ENCODE measurements around the gene CELA2B. TPM values are rescaled to one million over a fixed set of nuclear protein-coding genes. Genes with fewer than 3 reads are reported as not detected.
"Not testable (repeated sequence)": the region's sequence is repeated elsewhere in the genome, so short reads cannot be mapped to it uniquely, and the experiment has no call there.

CELA2B gene
- total RNA-seq, 1 experiment from 2014 or later, result not detected

- DNase-seq (ENCODE audit: low read depth), result no peak
These were observed 31.2 kb upstream of the CELA2B start for GRCh38 chr1:15444468-15445389.

- no peak for DNase-seq (ENCODE audit: low read depth)
These were observed 30.3 kb upstream of the CELA2B start for GRCh38 chr1:15445390-15446122.

GRCh38 chr1:15446212-15446611 lies 29.7 kb upstream of the CELA2B start:
- DNase-seq (ENCODE audit: low read depth), result no peak

GRCh38 chr1:15448877-15449462 lies 26.9 kb upstream of the CELA2B start:
- DNase-seq (ENCODE audit: low read depth), result no peak

GRCh38 chr1:15449567-15449966 lies 26.3 kb upstream of the CELA2B start:
- DNase-seq (ENCODE audit: low read depth), result no peak

GRCh38 chr1:15451014-15451722 lies 24.7 kb upstream of the CELA2B start:
- DNase-seq (ENCODE audit: low read depth), result no peak

GRCh38 chr1:15452216-15452615 lies 23.7 kb upstream of the CELA2B start:
- DNase-seq (ENCODE audit: low read depth), result peak; percentile 37

- DNase-seq (ENCODE audit: low read depth), result no peak
These were observed 22.9 kb upstream of the CELA2B start for GRCh38 chr1:15452866-15453571.

GRCh38 chr1:15453734-15454133 lies 22.2 kb upstream of the CELA2B start:
- DNase-seq (ENCODE audit: low read depth), result no peak

- peak; percentile 63 for DNase-seq (ENCODE audit: low read depth)
These were observed 21.6 kb upstream of the CELA2B start for GRCh38 chr1:15454256-15454655.

GRCh38 chr1:15455522-15455921 lies 20.4 kb upstream of the CELA2B start:
- no peak for DNase-seq (ENCODE audit: low read depth)

GRCh38 chr1:15456313-15456954 lies 19.5 kb upstream of the CELA2B start, which contains the start of gene CELA2A:
CELA2A (plus strand) TSS chr1:15456732; CDS start chr1:15456754, 22 bp downstream.
- DNase-seq (ENCODE audit: low read depth), result no peak

- no peak for DNase-seq (ENCODE audit: low read depth)
These were observed 18.3 kb upstream of the CELA2B start for GRCh38 chr1:15457585-15457984.

GRCh38 chr1:15458388-15458787 lies 17.5 kb upstream of the CELA2B start:
- not testable (repeated sequence) for DNase-seq (ENCODE audit: low read depth)

GRCh38 chr1:15459771-15460707 lies 15.9 kb upstream of the CELA2B start:
- no peak for DNase-seq (ENCODE audit: low read depth)

- DNase-seq (ENCODE audit: low read depth), result no peak
These were observed 15.2 kb upstream of the CELA2B start for GRCh38 chr1:15460708-15461095.

GRCh38 chr1:15463064-15463800 lies 12.7 kb upstream of the CELA2B start:
- DNase-seq (ENCODE audit: low read depth), result not testable (repeated sequence)

- DNase-seq (ENCODE audit: low read depth), result not testable (repeated sequence)
These were observed 12.0 kb upstream of the CELA2B start for GRCh38 chr1:15463926-15464322.

Measured in HT1080 (cell line).